Naive thymus-derived CD4-positive, alpha-beta T cell (primary cell): ENCODE results near the gene HYAL4. TPM values are rescaled to one million over a fixed set of nuclear protein-coding genes. Genes with fewer than 3 reads are reported as not detected.
"Not testable (repeated sequence)": the region's sequence is repeated elsewhere in the genome, so short reads cannot be mapped to it uniquely, and the experiment has no call there.

Source experiments
- ATAC-seq: fragments of 150-1000 bp; cut with Tn5 transposase; 2 replicates; pipeline ENCODE4 v1.10.0; 2021; ENCODE audit warnings: mild to moderate bottlenecking, moderate library complexity
- CTCF ChIA-PET: fragments of 350-600 bp; sonication (Branson Sonifier 250); formaldehyde crosslinking; loops from one replicate; lab custom pipeline; 2021; ENCODE audit warnings: antibody characterized with exemption; lab: Charles Lee
- POLR2A ChIA-PET: fragments of 350-600 bp; sonication (Branson Sonifier 250); formaldehyde crosslinking; loops from one replicate; lab custom pipeline; 2021; ENCODE audit warnings: antibody characterized with exemption, inconsistent platforms; lab: Charles Lee
- DNase-seq, 9 donors: peaks; one replicate each; pipeline versions ENCODE4 v3.0.0 to v3.0.0-alpha.2; 2020 to 2022; ENCODE audit warnings: mixed read lengths in 1 of 9
- H3K27ac ChIP-seq: one replicate; pipeline ENCODE4 v1.7.0; 2013; ENCODE audit warnings: mild to moderate bottlenecking, low read depth, low read length, moderate library complexity
- H3K27me3 ChIP-seq, 2 donors: one replicate each; pipeline ENCODE4 v1.7.0; 2013; ENCODE audit warnings: low read length in 2 of 2, mild to moderate bottlenecking in 2 of 2, moderate library complexity in 2 of 2; ENCODE audit not compliant: control insufficient read depth in 2 of 2, insufficient read depth in 2 of 2
- H3K36me3 ChIP-seq, 3 experiments: 1 replicate in 2 of 3; 2 replicates in 1 of 3; pipeline ENCODE4 v1.7.0; 2013; ENCODE audit warnings: low read length in 3 of 3, mild to moderate bottlenecking in 3 of 3, moderate library complexity in 1 of 3; ENCODE audit not compliant: insufficient read depth in 3 of 3, control insufficient read depth in 2 of 3
- H3K4me1 ChIP-seq, 2 donors: one replicate each; pipeline ENCODE4 v1.7.0; 2013; ENCODE audit warnings: low read length in 2 of 2, mild to moderate bottlenecking in 2 of 2, moderate library complexity in 1 of 2; ENCODE audit not compliant: control insufficient read depth in 2 of 2, insufficient read depth in 2 of 2
- H3K4me3 ChIP-seq: 2 replicates; pipeline ENCODE4 v1.7.0; 2013; ENCODE audit warnings: mild to moderate bottlenecking, low read length
- H3K9me3 ChIP-seq, 3 experiments: 1 replicate in 2 of 3; 2 replicates in 1 of 3; pipeline ENCODE4 v1.7.0; 2013; ENCODE audit warnings: low read length in 3 of 3; ENCODE audit not compliant: control insufficient read depth in 2 of 3
- H3K27ac Mint-ChIP-seq, 9 donors: one replicate each; pipeline ENCODE4 v1.8.0; 2020 to 2022; ENCODE audit warnings: mixed read lengths in 9 of 9, mild to moderate bottlenecking in 8 of 9, moderate library complexity in 5 of 9, inconsistent platforms in 2 of 9
- H3K27me3 Mint-ChIP-seq, 5 donors: one replicate each; pipeline ENCODE4 v1.8.0; 2021 to 2022; ENCODE audit warnings: mixed read lengths in 5 of 5, mild to moderate bottlenecking in 1 of 5
- H3K36me3 Mint-ChIP-seq, 5 donors: one replicate each; pipeline ENCODE4 v1.8.0; 2020 to 2022; ENCODE audit warnings: mixed read lengths in 5 of 5, mild to moderate bottlenecking in 3 of 5, inconsistent platforms in 1 of 5
- H3K4me1 Mint-ChIP-seq, 7 donors: one replicate each; pipeline ENCODE4 v1.8.0; 2020 to 2022; ENCODE audit warnings: mixed read lengths in 7 of 7, mild to moderate bottlenecking in 3 of 7, inconsistent platforms in 1 of 7
- H3K4me3 Mint-ChIP-seq, 10 donors: one replicate each; pipeline ENCODE4 v1.8.0; 2020 to 2022; ENCODE audit warnings: mild to moderate bottlenecking in 10 of 10, mixed read lengths in 10 of 10, moderate library complexity in 6 of 10, inconsistent platforms in 2 of 10
- H3K9me3 Mint-ChIP-seq, 11 donors: one replicate each; pipeline ENCODE4 v1.8.0; 2020 to 2022; ENCODE audit warnings: mixed read lengths in 11 of 11, mild to moderate bottlenecking in 4 of 11, inconsistent platforms in 1 of 11, moderate library complexity in 1 of 11
- intact Hi-C, 2 donors: fragments of 100-400 bp; cut with micrococcal nuclease; formaldehyde crosslinking; loops; one replicate each; pipeline ENCODE4 v1.15.1; 2023
- polyA plus RNA-seq, 2 donors: library from polyadenylated mRNA; unstranded; fragments of 300-500 nt; fragmentation: Illumina TruSeq; gene quantifications; one replicate each; pipeline ENCODE4 v1.2.3, GENCODE V29; 2021
- total RNA-seq, 6 experiments: library from RNA in 5 of 6; stranded (reverse) in 5 of 6; gene quantifications; 1 replicate in 5 of 6; 2 replicates in 1 of 6; pipeline ENCODE4 v1.2.3 and lab custom pipeline; 2021 to 2026

HYAL4 gene
- total and polyA plus RNA-seq, 7 experiments from 2014 or later = 0.19 TPM; not detected in 6

DNA sequence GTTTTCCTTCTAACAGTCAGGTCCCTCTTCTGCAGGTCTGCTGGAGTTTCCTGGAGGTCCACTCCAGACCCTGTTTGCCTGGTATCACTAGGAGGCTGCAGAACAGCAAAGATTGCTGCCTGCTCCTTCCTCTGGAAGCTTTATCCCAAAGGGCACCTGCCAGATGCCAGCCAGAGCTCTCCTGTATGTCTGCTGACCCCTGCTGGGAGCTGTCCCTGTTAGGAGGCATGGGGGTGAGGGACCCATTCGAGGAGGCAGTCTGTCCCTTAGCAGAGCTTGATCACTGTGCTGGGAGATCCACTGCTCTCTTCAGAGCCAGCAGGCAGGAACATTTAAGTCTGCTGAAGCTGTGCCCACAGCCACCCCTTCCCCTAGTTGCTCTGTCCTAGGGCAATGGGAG is 11.5 kb downstream of the HYAL4 start:
- H3K4me1 Mint-ChIP-seq, H3K4me1 ChIP-seq, H3K4me3 Mint-ChIP-seq, H3K4me3 ChIP-seq, H3K9me3 ChIP-seq, POLR2A ChIA-PET, H3K27ac ChIP-seq, H3K27ac Mint-ChIP-seq, ATAC-seq, H3K36me3 Mint-ChIP-seq, intact Hi-C loops, H3K27me3 ChIP-seq, H3K36me3 ChIP-seq, DNase-seq: not testable (repeated sequence)
- H3K27me3 Mint-ChIP-seq = peaks cover 7 to 25% (median 14%) of the 10 kb centered on the region in 5 donors
- CTCF ChIA-PET = interaction anchor here (0.9 kb wide), 1 partner anchor 9 kb away, joined by 3 read pairs; no protein-coding TSS in a partner anchor
- H3K9me3 Mint-ChIP-seq = peaks cover 4 to 15% (median 8%) of the 10 kb centered on the region in 11 donors

DNA sequence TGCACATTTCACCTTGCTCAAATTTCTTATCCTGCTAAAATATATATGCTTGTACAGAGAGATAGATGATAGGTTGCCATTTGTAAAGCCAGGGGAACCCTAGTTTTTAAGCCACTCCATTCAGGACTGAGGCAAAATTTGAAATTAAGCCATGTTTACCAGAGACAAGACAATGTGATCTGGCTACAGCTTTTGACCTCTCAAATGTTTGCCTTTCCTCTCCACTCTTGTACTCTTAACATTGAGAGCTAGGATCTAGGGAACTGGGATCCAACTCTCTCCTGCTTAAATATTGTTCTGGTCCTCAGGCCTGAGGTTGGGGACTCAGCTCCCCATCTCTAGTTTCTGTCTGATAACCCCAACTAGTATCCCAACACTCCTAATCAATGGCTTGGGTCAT is 15.9 kb downstream of the HYAL4 start:
- ChIA-PET CTCF (no interaction called here), POLR2A (no interaction called here)
- no peak overlapping the region for H3K27ac ChIP-seq
- peaks cover 8 to 19% (median 10%) of the 10 kb centered on the region in 5 donors for H3K27me3 Mint-ChIP-seq
- no peaks in the 10 kb centered on the region for H3K4me1 ChIP-seq
- peaks cover 0 to 2% (median 1%) of the 10 kb centered on the region in 11 donors for H3K9me3 Mint-ChIP-seq
- intact Hi-C loops = no loop called here
- H3K36me3 Mint-ChIP-seq = no peaks in the 10 kb centered on the region
- H3K4me1 Mint-ChIP-seq = no peaks in the 10 kb centered on the region
- no peaks in the 10 kb centered on the region for H3K36me3 ChIP-seq
- H3K4me3 ChIP-seq = no peak overlapping the region
- ATAC-seq (no peak), DNase-seq (no peak)
- H3K27me3 ChIP-seq = no peaks in the 10 kb centered on the region
- H3K27ac Mint-ChIP-seq = no peak overlapping the region
- H3K4me3 Mint-ChIP-seq = no peak overlapping the region
- H3K9me3 ChIP-seq = no peaks in the 10 kb centered on the region

GRCh38 chr7:123862775-123863174 is 17.8 kb downstream of the HYAL4 start:
- peaks cover 3 to 10% (median 8%) of the 10 kb centered on the region in 5 donors for H3K27me3 Mint-ChIP-seq
- H3K4me1 ChIP-seq = no peaks in the 10 kb centered on the region
- no peaks in the 10 kb centered on the region for H3K9me3 Mint-ChIP-seq
- H3K9me3 ChIP-seq = no peaks in the 10 kb centered on the region
- no peaks in the 10 kb centered on the region for H3K36me3 Mint-ChIP-seq
- no peaks in the 10 kb centered on the region for H3K36me3 ChIP-seq
- POLR2A ChIA-PET = no interaction called here
- intact Hi-C loops = no loop called here
- H3K4me3 ChIP-seq = no peak overlapping the region
- no peak for DNase-seq
- no peaks in the 10 kb centered on the region for H3K27me3 ChIP-seq
- CTCF ChIA-PET = no interaction called here
- no peaks in the 10 kb centered on the region for H3K4me1 Mint-ChIP-seq
- ATAC-seq = no peak
- H3K27ac ChIP-seq = no peak overlapping the region
- H3K4me3 Mint-ChIP-seq = no peak overlapping the region
- H3K27ac Mint-ChIP-seq = no peak overlapping the region

- H3K9me3 Mint-ChIP-seq = no peaks in the 10 kb centered on the region
- peaks cover 0 to 9% (median 8%) of the 10 kb centered on the region in 5 donors for H3K27me3 Mint-ChIP-seq
- Histone ChIP-seq H3K4me3 (no peak overlapping the region), H3K27me3 (no peaks in the 10 kb centered on the region), H3K4me1 (no peaks in the 10 kb centered on the region), H3K36me3 (no peaks in the 10 kb centered on the region), H3K9me3 (no peaks in the 10 kb centered on the region), H3K27ac (no peak overlapping the region)
- DNase-seq = no peak
- POLR2A ChIA-PET = no interaction called here
- intact Hi-C loops = no loop called here
- CTCF ChIA-PET = interaction anchor here (1.0 kb wide), 1 partner anchor 134 kb away, joined by 4 read pairs; no protein-coding TSS in a partner anchor
- H3K36me3 Mint-ChIP-seq = no peaks in the 10 kb centered on the region
- no peak overlapping the region for H3K27ac Mint-ChIP-seq
- H3K4me1 Mint-ChIP-seq = no peaks in the 10 kb centered on the region
- no peak overlapping the region for H3K4me3 Mint-ChIP-seq
- ATAC-seq = no peak
Measured at GRCh38 chr7:123863461-123863860, 18.5 kb downstream of the HYAL4 start.

- no peaks in the 10 kb centered on the region for H3K9me3 Mint-ChIP-seq
- H3K9me3 ChIP-seq = no peaks in the 10 kb centered on the region
- H3K27ac ChIP-seq = no peak overlapping the region
- ChIA-PET CTCF (interaction anchor here (0.6 to 1.8 kb wide), 3 partner anchors 134 to 1132 kb away, joined by 3 to 8 read pairs (median 4); no protein-coding TSS in a partner anchor), POLR2A (no interaction called here)
- no peaks in the 10 kb centered on the region for H3K27me3 ChIP-seq
- H3K36me3 ChIP-seq = no peaks in the 10 kb centered on the region
- H3K27ac Mint-ChIP-seq = no peak overlapping the region
- no peak overlapping the region for H3K4me3 Mint-ChIP-seq
- peaks cover 0 to 9% (median 4%) of the 10 kb centered on the region in 5 donors for H3K27me3 Mint-ChIP-seq
- H3K4me1 ChIP-seq = no peaks in the 10 kb centered on the region
- no peaks in the 10 kb centered on the region for H3K4me1 Mint-ChIP-seq
- DNase-seq (no peak), ATAC-seq (no peak)
- intact Hi-C loops = loop anchor here in 1 of 2 donors (2.0 kb wide), 1 partner anchor 239 kb away; no protein-coding TSS in a partner anchor
- no peak overlapping the region for H3K4me3 ChIP-seq
- no peaks in the 10 kb centered on the region for H3K36me3 Mint-ChIP-seq
Measured at GRCh38 chr7:123864012-123864411, 19.0 kb downstream of the HYAL4 start.

DNA sequence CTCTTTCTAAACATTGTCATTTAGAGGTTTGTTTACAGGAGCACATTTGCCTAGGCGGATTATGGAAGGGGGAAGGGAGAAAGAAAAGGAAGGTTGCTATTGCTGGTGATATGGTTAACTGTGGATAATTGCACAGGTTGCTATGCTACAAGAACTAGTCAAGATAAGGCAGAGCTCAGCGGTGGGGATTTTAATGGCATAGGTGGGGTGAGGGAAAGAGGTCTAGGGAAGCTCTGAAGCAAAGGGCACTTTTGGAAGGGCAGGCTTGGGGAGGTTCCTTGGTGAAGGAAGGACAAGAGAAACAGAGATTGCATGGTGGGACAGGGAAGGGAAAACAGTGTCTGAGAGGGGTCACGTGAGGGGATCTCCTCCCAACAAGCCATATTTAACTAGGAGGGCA is 19.5 kb downstream of the HYAL4 start:
- no peak for ATAC-seq
- Histone ChIP-seq H3K4me1 (no peaks in the 10 kb centered on the region), H3K27me3 (no peaks in the 10 kb centered on the region), H3K27ac (no peak overlapping the region), H3K4me3 (no peak overlapping the region), H3K36me3 (no peaks in the 10 kb centered on the region), H3K9me3 (no peaks in the 10 kb centered on the region)
- POLR2A ChIA-PET = no interaction called here
- H3K4me1 Mint-ChIP-seq = no peaks in the 10 kb centered on the region
- DNase-seq = no peak
- H3K27ac Mint-ChIP-seq = peak overlapping the region in 2 of 9 donors; percentile 27 to 59
- H3K4me3 Mint-ChIP-seq = no peak overlapping the region
- CTCF ChIA-PET = interaction anchor here (0.6 to 1.8 kb wide), 4 partner anchors 8 to 1132 kb away, joined by 3 to 8 read pairs (median 4); no protein-coding TSS in a partner anchor
- intact Hi-C loops = loop anchor here in 1 of 2 donors (2.0 kb wide), 1 partner anchor 240 kb away; no protein-coding TSS in a partner anchor
- peaks cover 0 to 11% (median 4%) of the 10 kb centered on the region in 5 donors for H3K27me3 Mint-ChIP-seq
- no peaks in the 10 kb centered on the region for H3K36me3 Mint-ChIP-seq
- H3K9me3 Mint-ChIP-seq = no peaks in the 10 kb centered on the region

DNA sequence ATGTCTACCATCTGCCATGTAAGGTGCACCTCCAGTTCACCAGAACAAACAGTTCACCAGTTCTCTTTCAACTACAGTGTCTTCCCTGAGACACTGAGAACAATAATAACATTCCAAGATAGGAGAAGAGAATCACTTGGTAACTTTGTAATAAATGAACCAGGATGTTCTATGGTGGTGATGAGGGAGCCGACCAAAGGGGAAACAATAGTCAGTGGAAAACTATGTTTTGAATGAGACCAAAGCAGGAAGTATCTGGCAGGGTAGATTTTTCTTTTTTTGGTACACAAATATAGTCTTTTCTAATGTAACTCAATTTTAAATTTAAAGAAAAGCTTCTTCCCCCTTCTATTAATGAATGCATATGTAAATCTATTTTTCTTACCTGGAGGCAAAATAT is 20.0 kb downstream of the HYAL4 start:
- Mint-ChIP-seq H3K36me3 (no peaks in the 10 kb centered on the region), H3K4me3 (no peak overlapping the region), H3K27ac (no peak overlapping the region), H3K4me1 (no peaks in the 10 kb centered on the region), H3K9me3 (no peaks in the 10 kb centered on the region), H3K27me3 (peaks cover 0 to 11% (median 4%) of the 10 kb centered on the region in 5 donors)
- no peak for ATAC-seq
- H3K9me3 ChIP-seq = no peaks in the 10 kb centered on the region
- H3K36me3 ChIP-seq = no peaks in the 10 kb centered on the region
- H3K27me3 ChIP-seq = no peaks in the 10 kb centered on the region
- H3K27ac ChIP-seq = no peak overlapping the region
- ChIA-PET CTCF (interaction anchor here (0.6 to 2.4 kb wide), 9 partner anchors 8 to 232 kb away, joined by 3 to 15 read pairs (median 3); no protein-coding TSS in a partner anchor), POLR2A (no interaction called here)
- no peak overlapping the region for H3K4me3 ChIP-seq
- no peak for DNase-seq
- H3K4me1 ChIP-seq = no peaks in the 10 kb centered on the region
- intact Hi-C loops = loop anchor here (1.0 to 5.0 kb wide), 9 partner anchors 67 to 371 kb away; partner anchors contain the start of gene WASL (in 1 of the 2)
